HG02763 (cell line): Measurements from ENCODE around the gene PELO.
A peak's percentile ranks its signal among the peaks of the same experiment; 100 is the strongest.
"Not testable (repeated sequence)": the region's sequence is repeated elsewhere in the genome, so short reads cannot be mapped to it uniquely, and the experiment has no call there.

Experiments used
- ATAC-seq: cut with Tn5 transposase; IDR thresholded peaks from one replicate; pipeline ENCODE4 v1.9.1; 2021; ENCODE audit warnings: mild to moderate bottlenecking, moderate library complexity; ENCODE audit not compliant: unreplicated experiment

PELO gene

GRCh38 chr5:52787600-52788504 is at the start of gene PELO, which contains the start of gene ITGA1:
Gene PELO, plus strand, starts transcription at chr5:52787916. Its CDS starts 12,479 bp downstream, at chr5:52800395.
Gene ITGA1, plus strand, starts transcription at chr5:52787916. Its CDS starts 438 bp downstream, at chr5:52788354.
- peak; percentile 87 for ATAC-seq

- ATAC-seq = no peak
Observed at GRCh38 chr5:52738095-52738506, 49.6 kb upstream of the PELO start.

GRCh38 chr5:52740007-52740406 is 47.7 kb upstream of the PELO start:
- ATAC-seq = no peak

- no peak for ATAC-seq
Observed at GRCh38 chr5:52743012-52743411, 44.7 kb upstream of the PELO start.

- ATAC-seq = no peak
Observed at GRCh38 chr5:52743529-52743928, 44.2 kb upstream of the PELO start.

- ATAC-seq = peak; percentile 73
Observed at GRCh38 chr5:52743970-52744369, 43.7 kb upstream of the PELO start.

- not testable (repeated sequence) for ATAC-seq
Observed at GRCh38 chr5:52744867-52745458, 42.8 kb upstream of the PELO start.

GRCh38 chr5:52746539-52746938 is 41.2 kb upstream of the PELO start:
- ATAC-seq = no peak

- no peak for ATAC-seq
Observed at GRCh38 chr5:52748590-52748989, 39.1 kb upstream of the PELO start.

- ATAC-seq = no peak
Observed at GRCh38 chr5:52749666-52750065, 38.0 kb upstream of the PELO start.

GRCh38 chr5:52751137-52751536 is 36.6 kb upstream of the PELO start:
- ATAC-seq = no peak

GRCh38 chr5:52754051-52754450 is 33.7 kb upstream of the PELO start:
- no peak for ATAC-seq

GRCh38 chr5:52757527-52757926 is 30.2 kb upstream of the PELO start:
- ATAC-seq = no peak

- no peak for ATAC-seq
Observed at GRCh38 chr5:52758014-52758413, 29.7 kb upstream of the PELO start.

GRCh38 chr5:52759331-52759730 is 28.4 kb upstream of the PELO start:
- ATAC-seq = no peak

GRCh38 chr5:52760695-52761366 is 26.9 kb upstream of the PELO start:
- ATAC-seq = no peak

GRCh38 chr5:52767217-52767743 is 20.4 kb upstream of the PELO start:
- no peak for ATAC-seq

- no peak for ATAC-seq
Observed at GRCh38 chr5:52767766-52768480, 19.8 kb upstream of the PELO start.

GRCh38 chr5:52769061-52769460 is 18.7 kb upstream of the PELO start:
- ATAC-seq = no peak

GRCh38 chr5:52770287-52770939 is 17.3 kb upstream of the PELO start:
- ATAC-seq = no peak
